ENCODE measurements around the gene IL1RAPL2.

The IL1RAPL2 gene

DNA sequence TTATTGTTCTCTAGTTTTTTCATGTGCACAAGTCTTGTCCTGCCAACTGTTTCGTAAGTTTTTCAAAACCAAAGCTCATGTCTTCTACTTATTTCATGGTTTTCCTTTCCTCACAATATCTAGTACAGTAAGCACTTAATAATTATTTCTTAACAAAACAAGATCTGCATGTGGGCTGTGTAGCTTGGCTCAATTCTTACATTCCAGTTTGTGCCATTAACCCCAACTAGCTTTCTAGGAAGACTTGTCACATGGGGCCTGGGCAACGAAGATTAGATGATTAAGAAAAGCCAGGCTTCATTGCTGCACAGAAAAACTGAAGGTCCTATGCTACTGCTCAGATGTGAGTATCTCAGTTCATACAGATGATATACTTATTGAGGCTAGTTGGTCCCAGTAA is 809.8 kb downstream of the IL1RAPL2 start:
- TF ChIP-seq, protein P1, sequence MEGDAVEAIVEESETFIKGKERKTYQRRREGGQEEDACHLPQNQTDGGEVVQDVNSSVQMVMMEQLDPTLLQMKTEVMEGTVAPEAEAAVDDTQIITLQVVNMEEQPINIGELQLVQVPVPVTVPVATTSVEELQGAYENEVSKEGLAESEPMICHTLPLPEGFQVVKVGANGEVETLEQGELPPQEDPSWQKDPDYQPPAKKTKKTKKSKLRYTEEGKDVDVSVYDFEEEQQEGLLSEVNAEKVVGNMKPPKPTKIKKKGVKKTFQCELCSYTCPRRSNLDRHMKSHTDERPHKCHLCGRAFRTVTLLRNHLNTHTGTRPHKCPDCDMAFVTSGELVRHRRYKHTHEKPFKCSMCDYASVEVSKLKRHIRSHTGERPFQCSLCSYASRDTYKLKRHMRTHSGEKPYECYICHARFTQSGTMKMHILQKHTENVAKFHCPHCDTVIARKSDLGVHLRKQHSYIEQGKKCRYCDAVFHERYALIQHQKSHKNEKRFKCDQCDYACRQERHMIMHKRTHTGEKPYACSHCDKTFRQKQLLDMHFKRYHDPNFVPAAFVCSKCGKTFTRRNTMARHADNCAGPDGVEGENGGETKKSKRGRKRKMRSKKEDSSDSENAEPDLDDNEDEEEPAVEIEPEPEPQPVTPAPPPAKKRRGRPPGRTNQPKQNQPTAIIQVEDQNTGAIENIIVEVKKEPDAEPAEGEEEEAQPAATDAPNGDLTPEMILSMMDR (IDR thresholded peaks at IDR 0.05; ENCODE audit: control insufficient read depth, extremely low read depth, insufficient read depth): no peak
- no peak overlapping the region for H3K4me3 ChIP-seq (ENCODE audit: low read depth, low read length)
- DNase-seq (ENCODE audit: low read depth): no peak

DNA sequence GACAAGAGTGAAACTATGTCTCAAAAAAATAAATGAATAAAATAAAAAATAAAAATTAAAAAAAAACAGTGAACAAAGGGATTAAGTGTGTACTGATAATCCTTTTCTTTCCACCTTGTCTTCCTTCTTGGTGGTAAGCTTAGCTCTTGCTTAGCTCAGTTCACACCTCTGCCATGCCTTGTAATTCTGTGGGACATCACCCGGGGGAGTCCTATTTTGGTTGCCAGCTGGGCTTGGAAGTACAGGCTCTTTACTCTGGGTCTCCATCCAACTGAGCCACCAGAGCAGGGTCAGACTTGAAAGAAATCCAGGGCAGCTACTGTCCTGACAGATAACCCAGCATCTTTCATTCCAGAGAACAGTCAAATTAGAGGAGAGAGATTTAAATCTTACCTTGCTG is 858.7 kb downstream of the IL1RAPL2 start:
- TF ChIP-seq, protein P1 (IDR thresholded peaks at IDR 0.05; ENCODE audit: control insufficient read depth, extremely low read depth, insufficient read depth): no peak
- no peak for DNase-seq (ENCODE audit: low read depth)
- no peak overlapping the region for H3K4me3 ChIP-seq (ENCODE audit: low read depth, low read length)

DNA sequence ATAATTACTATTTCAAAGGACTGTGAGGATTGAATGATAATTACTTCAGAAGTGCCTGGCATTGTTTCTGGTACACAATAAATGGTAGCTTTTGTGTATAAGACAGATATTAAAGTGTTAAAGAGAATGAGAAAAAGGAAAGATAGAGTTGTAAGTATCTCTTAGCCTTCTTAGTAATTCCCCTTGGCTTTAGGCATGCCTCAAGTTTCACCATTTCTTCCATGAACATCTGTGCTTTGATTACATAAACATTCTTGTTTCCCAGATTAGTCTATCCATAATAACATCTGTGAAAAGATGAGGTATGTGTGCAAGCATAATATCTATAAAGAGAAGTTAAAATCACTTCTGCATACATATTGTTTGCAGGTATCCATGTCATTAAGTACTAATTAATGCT is 885.4 kb downstream of the IL1RAPL2 start:
- H3K4me3 ChIP-seq (ENCODE audit: low read depth, low read length): no peak overlapping the region
- TF ChIP-seq, protein P1 (IDR thresholded peaks at IDR 0.05; ENCODE audit: control insufficient read depth, extremely low read depth, insufficient read depth): no peak
- no peak for DNase-seq (ENCODE audit: low read depth)

DNA sequence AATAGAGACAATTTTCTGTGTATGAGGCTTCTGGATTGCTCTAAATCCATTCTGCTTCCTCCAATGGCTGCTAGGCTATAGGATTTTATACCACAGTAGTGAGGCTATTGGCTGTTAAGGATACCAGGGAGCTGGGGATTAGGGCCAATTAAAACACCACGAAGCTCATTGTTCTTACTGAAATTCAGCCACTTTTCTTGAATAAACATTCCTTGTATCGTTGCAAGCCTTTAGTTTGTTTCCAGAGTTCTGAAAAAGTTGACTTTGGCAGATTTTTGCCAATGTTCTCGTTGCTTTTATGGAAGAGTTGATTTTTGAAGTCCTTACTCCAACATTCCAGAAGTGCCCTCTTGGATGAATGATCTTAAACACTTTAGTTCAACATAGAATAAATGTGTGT is 892.8 kb downstream of the IL1RAPL2 start:
- no peak for DNase-seq (ENCODE audit: low read depth)
- no peak overlapping the region for H3K4me3 ChIP-seq (ENCODE audit: low read depth, low read length)
- TF ChIP-seq, protein P1 (IDR thresholded peaks at IDR 0.05; ENCODE audit: control insufficient read depth, extremely low read depth, insufficient read depth): no peak

DNA sequence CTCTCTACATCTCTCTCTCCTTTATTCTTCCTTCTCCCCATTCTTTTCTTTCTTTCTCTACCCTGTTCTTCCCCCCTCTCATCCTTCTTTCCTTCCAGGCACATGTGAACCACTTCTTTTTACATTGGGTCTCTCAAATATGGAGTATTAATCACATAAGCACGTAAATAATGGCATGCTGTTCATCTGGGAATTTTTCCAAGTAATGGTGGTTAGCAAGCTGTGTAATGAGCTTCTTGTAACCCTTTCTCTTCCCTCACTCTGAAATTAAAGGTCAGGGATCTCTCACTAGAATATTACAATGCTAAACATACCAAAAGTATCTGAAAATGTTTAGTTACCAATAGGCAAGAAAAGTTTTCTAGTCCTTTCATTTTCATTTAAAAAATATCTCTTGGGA is 894.4 kb downstream of the IL1RAPL2 start:
- TF ChIP-seq, protein P1 (IDR thresholded peaks at IDR 0.05; ENCODE audit: control insufficient read depth, extremely low read depth, insufficient read depth): no peak
- DNase-seq (ENCODE audit: low read depth): no peak
- H3K4me3 ChIP-seq (ENCODE audit: low read depth, low read length): no peak overlapping the region

DNA sequence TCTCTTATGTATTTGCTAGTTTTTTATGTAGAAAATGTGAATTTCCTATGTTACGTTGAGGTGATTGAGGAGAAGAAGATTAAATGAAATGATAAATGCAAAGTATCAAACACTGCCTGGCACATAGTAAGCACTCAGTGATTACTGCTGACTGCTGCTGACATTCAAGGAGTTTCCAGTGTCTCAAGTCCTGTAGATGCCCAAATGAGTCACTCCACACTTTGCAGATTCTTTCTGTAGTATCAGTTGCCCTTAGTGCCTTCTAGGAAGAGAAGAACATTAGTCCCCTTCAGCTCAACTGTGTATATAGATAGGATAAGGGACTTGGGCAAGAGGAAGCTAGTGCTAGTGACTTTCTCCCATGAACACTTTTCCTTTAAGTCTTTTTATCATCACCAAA is 895.0 kb downstream of the IL1RAPL2 start:
- no peak for DNase-seq (ENCODE audit: low read depth)
- no peak overlapping the region for H3K4me3 ChIP-seq (ENCODE audit: low read depth, low read length)
- TF ChIP-seq, protein P1 (IDR thresholded peaks at IDR 0.05; ENCODE audit: control insufficient read depth, extremely low read depth, insufficient read depth): no peak

DNA sequence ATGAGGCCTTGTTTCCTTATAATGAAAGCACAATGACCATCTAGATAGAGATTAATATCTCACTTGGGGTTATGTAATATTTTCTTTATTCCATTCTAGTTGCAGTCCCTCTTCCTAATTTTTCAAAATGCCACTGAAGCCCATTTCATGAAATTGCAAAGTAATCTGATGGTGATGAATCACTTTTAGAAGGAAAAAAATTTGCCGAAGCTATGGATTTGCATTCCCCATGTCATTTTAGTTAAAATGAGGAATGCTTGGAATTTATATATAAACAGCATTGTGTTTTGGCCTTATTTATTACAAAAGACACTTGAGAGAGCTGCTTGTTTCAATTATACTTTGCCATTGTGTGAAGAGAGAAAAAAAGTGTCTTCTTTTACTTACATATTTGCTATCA is 896.2 kb downstream of the IL1RAPL2 start:
- H3K4me3 ChIP-seq (ENCODE audit: low read depth, low read length): no peak overlapping the region
- TF ChIP-seq, protein P1 (IDR thresholded peaks at IDR 0.05; ENCODE audit: control insufficient read depth, extremely low read depth, insufficient read depth): no peak
- no peak for DNase-seq (ENCODE audit: low read depth)
